Sigmoid colon (tissue), 7 donors: Measurements from ENCODE around the gene SOCS6. TPM values are rescaled to one million over a fixed set of nuclear protein-coding genes. Genes with fewer than 3 reads are reported as not detected.

ENCODE experiments used
- DNase-seq: peaks from one replicate; pipeline ENCODE4 v3.0.0-alpha.2; 2019
- H3K27ac ChIP-seq, 4 donors: fragments of 200-600 bp; sonication (generic); one replicate each; pipeline ENCODE4 v1.5.1; 2016 to 2019; ENCODE audit warnings: mild to moderate bottlenecking in 1 of 4
- H3K27me3 ChIP-seq, 3 donors: fragments of 200-600 bp; sonication (generic); one replicate each; pipeline ENCODE4 v1.5.1; 2019; ENCODE audit warnings: mild to moderate bottlenecking in 1 of 3
- H3K36me3 ChIP-seq, 4 donors: fragments of 200-600 bp; sonication (generic); one replicate each; pipeline ENCODE4 v1.5.1; 2016 to 2019
- H3K4me1 ChIP-seq, 4 donors: fragments of 200-600 bp; sonication (generic); one replicate each; pipeline ENCODE4 v1.5.1; 2017 to 2019
- H3K4me3 ChIP-seq, 4 donors: fragments of 200-600 bp; sonication (generic); one replicate each; pipeline ENCODE4 v1.5.1; 2017 to 2019; ENCODE audit warnings: mild to moderate bottlenecking in 2 of 4, moderate library complexity in 1 of 4
- H3K9me3 ChIP-seq, 4 donors: fragments of 200-600 bp in 3 of 4; sonication (generic) in 3 of 4; one replicate each; pipeline versions ENCODE4 v1.5.1 to v1.6.1; 2013 to 2019
- CTCF ChIP-seq, 4 experiments: fragments of 450-650 bp in 3 of 4; fragments of 200-600 bp in 1 of 4; IDR thresholded peaks; one replicate each; pipeline ENCODE4 v1.5.1; 2016 to 2019; ENCODE audit warnings: antibody characterized with exemption in 4 of 4, mild to moderate bottlenecking in 3 of 4, moderate library complexity in 2 of 4
- EP300 ChIP-seq, 4 donors: sonication (generic); formaldehyde crosslinking; IDR thresholded peaks; one replicate each; pipeline ENCODE4 v1.6.1; 2017; ENCODE audit warnings: antibody characterized with exemption in 4 of 4
- POLR2A ChIP-seq, 2 donors: fragments of 450-650 bp; IDR thresholded peaks; one replicate each; pipeline ENCODE4 v1.6.1; 2016; ENCODE audit warnings: antibody characterized with exemption in 2 of 2, mild to moderate bottlenecking in 2 of 2, moderate library complexity in 2 of 2
- POLR2AphosphoS5 ChIP-seq, 4 donors: sonication (generic); formaldehyde crosslinking; IDR thresholded peaks; one replicate each; pipeline ENCODE4 v1.6.1; 2017; ENCODE audit warnings: antibody characterized with exemption in 4 of 4
- WGBS, 2 donors: extraction: QIAGEN DNeasy Blood & Tissue Kit; methylation state at CpG; one replicate each; pipeline ENCODE4 v1.1.7; 2013; 5-methylcytosine and 5-hydroxymethylcytosine counted together
- intact Hi-C: fragments of 100-400 bp; cut with DNase I; formaldehyde crosslinking; loops from one replicate; pipeline ENCODE4 v1.15.1; 2023
- polyA plus RNA-seq, 3 donors: library from polyadenylated mRNA; stranded (reverse); fragments of 200-250 nt; gene quantifications; one replicate each; pipeline ENCODE4 v1.2.3, GENCODE V29; 2013
- total RNA-seq, 4 donors: library from RNA; depleted of rRNA; stranded (reverse); fragments of >200 nt; gene quantifications; one replicate each; pipeline ENCODE4 v1.1.0, GENCODE V29; 2016
- donor health status: healthy with polysubstance abuse.
- donor health status: Bipolar disorder and iron deficiency.
- donor health status: healthy.

The SOCS6 gene
- total and polyA plus RNA-seq, 7 donors: 11.4 to 23.9 (median 18.5) TPM

GRCh38 chr18:70261141-70261788 is 27.6 kb upstream of the SOCS6 start:
- Histone ChIP-seq H3K27me3 (no peaks in the 10 kb centered on the region), H3K9me3 (no peaks in the 10 kb centered on the region), H3K27ac (no peak overlapping the region), H3K4me1 (no peaks in the 10 kb centered on the region), H3K4me3 (no peak overlapping the region), H3K36me3 (no peaks in the 10 kb centered on the region)
- 94 to 95% methylated on average over 9 of the region's 9 CpGs for WGBS, 2 donors
- TF ChIP-seq CTCF (IDR thresholded peaks at IDR 0.05): no peak
- TF ChIP-seq POLR2A (IDR thresholded peaks at IDR 0.05): no peak
- TF ChIP-seq EP300 (IDR thresholded peaks at IDR 0.05): no peak
- TF ChIP-seq POLR2AphosphoS5 (IDR thresholded peaks at IDR 0.05): no peak
- intact Hi-C loops: no loop called here
- DNase-seq: no peak

- intact Hi-C loops: no loop called here
- Histone ChIP-seq H3K36me3 (no peaks in the 10 kb centered on the region), H3K27ac (no peak overlapping the region), H3K9me3 (no peaks in the 10 kb centered on the region), H3K4me3 (no peak overlapping the region), H3K27me3 (no peaks in the 10 kb centered on the region), H3K4me1 (no peaks in the 10 kb centered on the region)
- DNase-seq: no peak
- 63 to 82% methylated on average over 3 of the region's 3 CpGs for WGBS, 2 donors
- TF ChIP-seq EP300 (IDR thresholded peaks at IDR 0.05) (no peak), POLR2A (IDR thresholded peaks at IDR 0.05) (no peak), POLR2AphosphoS5 (IDR thresholded peaks at IDR 0.05) (no peak), CTCF (IDR thresholded peaks at IDR 0.05) (no peak)
Observed at GRCh38 chr18:70263336-70263735, 25.5 kb upstream of the SOCS6 start.

- H3K4me1 ChIP-seq: no peaks in the 10 kb centered on the region
- no peaks in the 10 kb centered on the region for H3K27me3 ChIP-seq
- peaks cover 0 to 9% (median 8%) of the 10 kb centered on the region in 4 donors for H3K9me3 ChIP-seq
- H3K36me3 ChIP-seq: no peaks in the 10 kb centered on the region
- no peak overlapping the region for H3K4me3 ChIP-seq
- H3K27ac ChIP-seq: no peak overlapping the region
- intact Hi-C loops: no loop called here
- WGBS, 2 donors: 82 to 84% methylated on average over 3 of the region's 3 CpGs
- TF ChIP-seq CTCF (IDR thresholded peaks at IDR 0.05): no peak
- TF ChIP-seq POLR2AphosphoS5 (IDR thresholded peaks at IDR 0.05): no peak
- TF ChIP-seq POLR2A (IDR thresholded peaks at IDR 0.05): no peak
- TF ChIP-seq EP300 (IDR thresholded peaks at IDR 0.05): no peak
- no peak for DNase-seq
Observed at GRCh38 chr18:70271742-70272141, 17.1 kb upstream of the SOCS6 start.

GRCh38 chr18:70273021-70273420 is 15.8 kb upstream of the SOCS6 start:
- peaks cover 0 to 9% (median 8%) of the 10 kb centered on the region in 4 donors for H3K9me3 ChIP-seq
- no peaks in the 10 kb centered on the region for H3K27me3 ChIP-seq
- intact Hi-C loops: no loop called here
- H3K27ac ChIP-seq: no peak overlapping the region
- no peak for DNase-seq
- H3K36me3 ChIP-seq: no peaks in the 10 kb centered on the region
- no peak overlapping the region for H3K4me3 ChIP-seq
- no peak for TF ChIP-seq EP300 (IDR thresholded peaks at IDR 0.05)
- no peak for TF ChIP-seq CTCF (IDR thresholded peaks at IDR 0.05)
- TF ChIP-seq POLR2A (IDR thresholded peaks at IDR 0.05): no peak
- H3K4me1 ChIP-seq: no peaks in the 10 kb centered on the region
- 93 to 99% methylated on average over 1 of the region's 1 CpG for WGBS, 2 donors
